T-helper 1 cell treated with Interleukin-12 subunit alpha and Interleukin-12 subunit beta and Interleukin-4 antibody, amounts not matched to agents 30 ng/mL and 1 ng/mL, for 36 hours (primary cell): ENCODE data around the gene AGPAT3. TPM values are rescaled to one million over a fixed set of nuclear protein-coding genes. Genes with fewer than 3 reads are reported as not detected.

Source experiments
- total RNA-seq: library from RNA; stranded (reverse); gene quantifications from 2 replicates; pipeline ENCODE4 v1.2.3, GENCODE V29; 2022

The AGPAT3 gene
- total RNA-seq, 1 donor from 2014 or later: 124 TPM

Other genes with a start within 250 kb of the AGPAT3 start
- gene HSF2BP, start 205.7 kb upstream of the AGPAT3 start, total RNA-seq: 0.44 and 0.71 TPM in 2 replicates
- gene RRP1B, start 205.7 kb upstream of the AGPAT3 start, total RNA-seq: 45.6 and 47.6 TPM in 2 replicates
- gene PDXK, start 146.1 kb upstream of the AGPAT3 start, total RNA-seq: 95.8 and 102 TPM in 2 replicates
- gene CSTB, start 88.9 kb upstream of the AGPAT3 start, total RNA-seq: 64.3 and 67.4 TPM in 2 replicates
- 28.4 and 36.9 TPM in 2 replicates for gene RRP1, start 75.6 kb upstream of the AGPAT3 start, total RNA-seq
- 97.1 and 107 TPM in 2 replicates for gene TRAPPC10, start 147.1 kb downstream of the AGPAT3 start, total RNA-seq
- 7.1 and 10.8 TPM in 2 replicates for gene PWP2, start 242.2 kb downstream of the AGPAT3 start, total RNA-seq